SU-DHL-6 (cell line): Measurements from ENCODE around the gene DYRK1B.

Experiments used
- H2AFZ ChIP-seq: fragments of 200-600 bp; sonication (generic); 2 replicates; pipeline ENCODE4 v1.6.1; 2014; ENCODE audit warnings: low read depth, mild to moderate bottlenecking, moderate library complexity, mixed read lengths, antibody characterized with exemption, low read length; ENCODE audit not compliant: severe bottlenecking
- H3F3A ChIP-seq: fragments of 200-600 bp; shearing (Covaris generic); 2 replicates; pipeline ENCODE4 v1.6.0; 2016; ENCODE audit warnings: antibody characterized with exemption, mild to moderate bottlenecking; ENCODE audit not compliant: insufficient read depth
- H3K27ac ChIP-seq: fragments of 200-600 bp; sonication (generic); 2 replicates; pipeline ENCODE4 v1.5.1; 2016; ENCODE audit warnings: low read depth, mild to moderate bottlenecking, low read length, moderate library complexity, mixed read lengths
- H3K27me3 ChIP-seq: fragments of 200-600 bp; sonication (generic), shearing (Covaris generic); 2 replicates; pipeline ENCODE4 v1.6.0; 2014; ENCODE audit warnings: mild to moderate bottlenecking, low read length
- H3K36me3 ChIP-seq: fragments of 200-600 bp; sonication (generic); 2 replicates; pipeline ENCODE4 v1.6.1; 2014; ENCODE audit warnings: mild to moderate bottlenecking, low read length, mixed read lengths
- H3K4me2 ChIP-seq: fragments of 300-600, 200-600 bp; shearing (Covaris generic), sonication (generic); 2 replicates; pipeline ENCODE4 v1.6.0; 2014; ENCODE audit warnings: low read length, low read depth, mild to moderate bottlenecking; ENCODE audit not compliant: poor library complexity, severe bottlenecking
- H3K4me3 ChIP-seq: fragments of 200-600 bp; sonication (generic); 2 replicates; pipeline ENCODE4 v1.5.1; 2014; ENCODE audit warnings: antibody characterized with exemption, low read length, mild to moderate bottlenecking, mixed read lengths; ENCODE audit not compliant: insufficient read depth, poor library complexity, severe bottlenecking
- H3K79me2 ChIP-seq: fragments of 200-600 bp; sonication (generic); 2 replicates; pipeline ENCODE4 v1.6.1; 2014; ENCODE audit warnings: mild to moderate bottlenecking, low read length, moderate library complexity; ENCODE audit not compliant: insufficient read depth
- H3K9ac ChIP-seq: fragments of 200-600 bp; sonication (generic); 2 replicates; pipeline ENCODE4 v1.7.0; 2014; ENCODE audit warnings: mild to moderate bottlenecking, low read length
- H3K9me2 ChIP-seq: fragments of 200-600 bp; sonication (generic); replicated peaks from 2 replicates; pipeline ENCODE4 v1.6.1; 2014; ENCODE audit warnings: low read length; ENCODE audit not compliant: insufficient read depth
- H3K9me3 ChIP-seq: fragments of 200-600 bp; sonication (generic); 2 replicates; pipeline ENCODE4 v1.6.1; 2014; ENCODE audit warnings: low read length, mixed read lengths; ENCODE audit not compliant: insufficient read depth
- H4K20me1 ChIP-seq: fragments of 200-600 bp; sonication (generic); 2 replicates; pipeline ENCODE4 v1.6.1; 2014; ENCODE audit warnings: low read depth, mild to moderate bottlenecking, antibody characterized with exemption, low read length, moderate library complexity, mixed read lengths
- EZH2phosphoT487 ChIP-seq: fragments of 200-600 bp; sonication (generic), shearing (Covaris generic); conservative IDR thresholded peaks from 2 replicates; pipeline ENCODE4 v1.6.1; 2018; ENCODE audit warnings: mild to moderate bottlenecking, antibody characterized with exemption, low read length, moderate library complexity, mixed read lengths
- TF ChIP-seq, protein P1 (sequence below): fragments of 200-600 bp; sonication (generic); IDR thresholded peaks from one replicate; pipeline ENCODE4 v1.5.1; 2017; ENCODE audit warnings: antibody characterized with exemption, mild to moderate bottlenecking, low read length, moderate library complexity; ENCODE audit not compliant: insufficient read depth, poor library complexity, severe bottlenecking

Gene DYRK1B

DNA sequence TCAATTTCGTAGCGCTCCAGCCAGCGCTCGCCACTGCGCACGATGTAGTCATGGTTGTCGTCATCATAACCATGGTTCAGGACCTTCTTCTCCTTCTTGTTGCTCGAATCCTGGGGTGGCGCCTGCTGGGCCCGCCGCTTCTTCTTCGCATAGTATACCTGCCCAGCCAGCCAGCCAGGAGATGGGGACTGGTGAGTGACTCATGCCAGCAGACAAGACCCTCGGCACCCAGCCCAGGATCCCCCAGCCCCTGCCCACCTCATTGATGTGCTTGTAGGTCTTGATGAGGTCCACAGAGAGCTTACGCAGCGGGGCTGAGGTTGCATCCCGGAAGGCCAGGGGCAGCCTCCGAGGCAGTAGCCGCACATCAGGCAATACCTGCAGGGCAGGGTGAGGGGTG, 3.6 kb downstream of the DYRK1B start:
- no peaks in the 10 kb centered on the region for H3K36me3 ChIP-seq
- H3F3A ChIP-seq: peaks cover 9% of the 10 kb centered on the region
- no peak overlapping the region for H3K27ac ChIP-seq
- no peak overlapping the region for H3K9ac ChIP-seq
- no peaks in the 10 kb centered on the region for H3K9me2 ChIP-seq
- no peak overlapping the region for H2AFZ ChIP-seq
- no peak overlapping the region for H3K4me3 ChIP-seq
- no peaks in the 10 kb centered on the region for H3K27me3 ChIP-seq
- H3K9me3 ChIP-seq: no peaks in the 10 kb centered on the region
- no peaks in the 10 kb centered on the region for H3K79me2 ChIP-seq
- TF ChIP-seq, protein P1, sequence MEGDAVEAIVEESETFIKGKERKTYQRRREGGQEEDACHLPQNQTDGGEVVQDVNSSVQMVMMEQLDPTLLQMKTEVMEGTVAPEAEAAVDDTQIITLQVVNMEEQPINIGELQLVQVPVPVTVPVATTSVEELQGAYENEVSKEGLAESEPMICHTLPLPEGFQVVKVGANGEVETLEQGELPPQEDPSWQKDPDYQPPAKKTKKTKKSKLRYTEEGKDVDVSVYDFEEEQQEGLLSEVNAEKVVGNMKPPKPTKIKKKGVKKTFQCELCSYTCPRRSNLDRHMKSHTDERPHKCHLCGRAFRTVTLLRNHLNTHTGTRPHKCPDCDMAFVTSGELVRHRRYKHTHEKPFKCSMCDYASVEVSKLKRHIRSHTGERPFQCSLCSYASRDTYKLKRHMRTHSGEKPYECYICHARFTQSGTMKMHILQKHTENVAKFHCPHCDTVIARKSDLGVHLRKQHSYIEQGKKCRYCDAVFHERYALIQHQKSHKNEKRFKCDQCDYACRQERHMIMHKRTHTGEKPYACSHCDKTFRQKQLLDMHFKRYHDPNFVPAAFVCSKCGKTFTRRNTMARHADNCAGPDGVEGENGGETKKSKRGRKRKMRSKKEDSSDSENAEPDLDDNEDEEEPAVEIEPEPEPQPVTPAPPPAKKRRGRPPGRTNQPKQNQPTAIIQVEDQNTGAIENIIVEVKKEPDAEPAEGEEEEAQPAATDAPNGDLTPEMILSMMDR: no peak
- no peak for TF ChIP-seq EZH2phosphoT487
- no peak overlapping the region for H3K4me2 ChIP-seq
- H4K20me1 ChIP-seq: no peaks in the 10 kb centered on the region

DNA sequence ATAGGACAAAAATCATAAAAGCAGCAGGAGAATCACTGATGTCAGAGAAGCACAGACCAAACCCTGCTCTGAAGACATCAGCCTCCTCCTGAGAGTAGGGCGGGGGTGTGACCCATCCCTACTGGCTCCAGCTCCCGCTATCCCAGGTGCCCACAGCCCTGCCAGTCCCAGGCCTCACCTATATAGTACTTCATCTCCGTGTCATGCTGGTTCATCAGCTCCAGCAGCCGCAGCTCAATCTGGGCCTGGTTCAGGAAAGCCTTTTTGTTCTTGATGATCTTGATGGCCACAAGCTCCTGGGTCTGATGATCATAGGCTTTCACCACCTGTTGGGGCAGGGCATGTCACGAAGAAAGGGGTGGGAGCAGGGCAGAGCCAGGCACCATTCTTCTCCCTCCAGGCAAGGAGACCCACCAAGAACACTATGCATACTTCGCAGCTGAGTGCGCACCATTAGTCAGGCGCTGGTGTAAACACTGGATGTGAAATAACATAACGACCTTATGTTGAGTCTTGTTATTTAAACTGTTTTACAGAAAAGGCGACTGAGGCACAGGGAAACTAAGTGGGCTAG, 4.2 kb downstream of the DYRK1B start:
- Histone ChIP-seq H2AFZ (no peak overlapping the region), H3F3A (peaks cover 6% of the 10 kb centered on the region), H3K9ac (no peak overlapping the region), H3K79me2 (no peaks in the 10 kb centered on the region), H3K4me2 (no peak overlapping the region), H3K27me3 (no peaks in the 10 kb centered on the region), H3K36me3 (no peaks in the 10 kb centered on the region), H4K20me1 (no peaks in the 10 kb centered on the region), H3K4me3 (no peak overlapping the region), H3K9me3 (no peaks in the 10 kb centered on the region), H3K9me2 (no peaks in the 10 kb centered on the region), H3K27ac (no peak overlapping the region)
- TF ChIP-seq, protein P1: no peak
- no peak for TF ChIP-seq EZH2phosphoT487

DNA sequence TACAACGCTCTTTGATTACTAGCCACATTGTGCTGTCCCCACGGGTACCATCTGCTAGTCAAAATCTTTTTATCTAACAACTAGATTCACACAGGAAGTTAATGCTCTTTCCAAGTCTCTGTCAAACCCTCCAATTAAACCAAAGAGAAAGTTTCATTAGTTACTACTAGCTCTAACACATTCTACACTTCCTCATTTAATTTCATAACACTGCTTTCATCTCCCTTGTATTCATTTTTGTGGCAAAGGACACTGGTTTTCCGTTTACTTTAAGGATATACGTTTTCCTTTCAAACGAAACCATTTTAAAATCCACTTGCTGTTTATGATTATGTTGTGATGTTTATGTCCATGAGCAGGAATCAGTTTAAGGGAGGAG, 5.3 kb downstream of the DYRK1B start:
- Histone ChIP-seq H3K4me3 (no peak overlapping the region), H3K9ac (no peak overlapping the region), H4K20me1 (no peaks in the 10 kb centered on the region), H3K4me2 (no peak overlapping the region), H3K36me3 (no peaks in the 10 kb centered on the region), H3K9me3 (no peaks in the 10 kb centered on the region), H2AFZ (no peak overlapping the region), H3K27me3 (no peaks in the 10 kb centered on the region), H3K79me2 (peaks cover 4% of the 10 kb centered on the region; the same call in 1 of the 2 replicates), H3K9me2 (no peaks in the 10 kb centered on the region), H3F3A (no peaks in the 10 kb centered on the region), H3K27ac (no peak overlapping the region)
- TF ChIP-seq EZH2phosphoT487: no peak
- TF ChIP-seq, protein P1: no peak
